Colonic mucosa (tissue), 4 donors: Measurements from ENCODE around the gene GNAS. TPM values are rescaled to one million over a fixed set of nuclear protein-coding genes. Genes with fewer than 3 reads are reported as not detected.

Experiments used
- DNase-seq: peaks from one replicate; pipeline ENCODE4 v3.0.0-alpha.2; 2020
- H3K27ac ChIP-seq: fragments of 200-600 bp; one replicate; pipeline ENCODE4 v1.8.0; 2021
- H3K27me3 ChIP-seq: fragments of 200-600 bp; one replicate; pipeline ENCODE4 v1.8.0; 2021
- H3K36me3 ChIP-seq: fragments of 200-600 bp; one replicate; pipeline ENCODE4 v1.8.0; 2021
- H3K4me1 ChIP-seq: fragments of 200-600 bp; one replicate; pipeline ENCODE4 v1.8.0; 2021; ENCODE audit warnings: mild to moderate bottlenecking
- H3K4me3 ChIP-seq: fragments of 200-600 bp; one replicate; pipeline ENCODE4 v1.8.0; 2021
- H3K9ac ChIP-seq, 2 donors: one replicate each; pipeline ENCODE4 v1.7.0; 2013; ENCODE audit warnings: control low read depth in 2 of 2, low read depth in 2 of 2, low read length in 2 of 2
- H3K9me3 ChIP-seq: fragments of 200-600 bp; one replicate; pipeline ENCODE4 v1.8.0; 2021
- CTCF ChIP-seq: fragments of 200-600 bp; IDR thresholded peaks from one replicate; pipeline ENCODE4 v1.8.0; 2022; ENCODE audit warnings: antibody characterized with exemption, mild to moderate bottlenecking
- intact Hi-C: fragments of 100-400 bp; cut with DNase I; formaldehyde crosslinking; loops from one replicate; pipeline ENCODE4 v1.14.1; 2022
- total RNA-seq, 2 donors: library from RNA; stranded (reverse); fragmentation: NEBNext Ultra II Directional in 1 of 2; extraction: Animal tissue kit (Norgen Biotek cat#: 25700) in 1 of 2; gene quantifications; one replicate each; pipeline ENCODE4 v1.2.1, GENCODE V29; 2021
- donor health status: healthy.
- donor health status: DM: no; HTN: no; CAD: no.
- donor health status: DM: no; HTN: no; CAD: no.

The GNAS gene
- total RNA-seq, 2 donors from 2014 or later = 683 to 715 TPM

GRCh38 chr20:58896820-58897219 is 44.3 kb downstream of the GNAS start:
- no peak overlapping the region for H3K27ac ChIP-seq
- H3K9me3 ChIP-seq = no peaks in the 10 kb centered on the region
- intact Hi-C loops = no loop called here
- H3K9ac ChIP-seq = no peak overlapping the region
- no peaks in the 10 kb centered on the region for H3K27me3 ChIP-seq
- TF ChIP-seq CTCF = no peak
- no peak overlapping the region for H3K4me3 ChIP-seq
- peaks cover 14% of the 10 kb centered on the region for H3K4me1 ChIP-seq
- no peaks in the 10 kb centered on the region for H3K36me3 ChIP-seq
- DNase-seq = no peak

GRCh38 chr20:58897488-58897887 is 45.0 kb downstream of the GNAS start:
- no peak overlapping the region for H3K27ac ChIP-seq
- H3K36me3 ChIP-seq = no peaks in the 10 kb centered on the region
- H3K4me1 ChIP-seq = peaks cover 14% of the 10 kb centered on the region
- no peak overlapping the region for H3K9ac ChIP-seq
- no peaks in the 10 kb centered on the region for H3K9me3 ChIP-seq
- no peak overlapping the region for H3K4me3 ChIP-seq
- intact Hi-C loops = no loop called here
- no peaks in the 10 kb centered on the region for H3K27me3 ChIP-seq
- no peak for TF ChIP-seq CTCF
- no peak for DNase-seq

- TF ChIP-seq CTCF = no peak
- Histone ChIP-seq H3K9ac (no peak overlapping the region), H3K4me1 (peaks cover 13% of the 10 kb centered on the region), H3K4me3 (no peak overlapping the region), H3K36me3 (no peaks in the 10 kb centered on the region), H3K9me3 (no peaks in the 10 kb centered on the region), H3K27ac (no peak overlapping the region), H3K27me3 (no peaks in the 10 kb centered on the region)
- intact Hi-C loops = no loop called here
- DNase-seq = no peak
Measured at GRCh38 chr20:58898629-58899408, 46.3 kb downstream of the GNAS start.

- Histone ChIP-seq H3K27ac (no peak overlapping the region), H3K36me3 (no peaks in the 10 kb centered on the region), H3K4me1 (peaks cover 7% of the 10 kb centered on the region), H3K27me3 (no peaks in the 10 kb centered on the region), H3K9me3 (no peaks in the 10 kb centered on the region), H3K4me3 (no peak overlapping the region), H3K9ac (no peak overlapping the region)
- no peak for TF ChIP-seq CTCF
- intact Hi-C loops = no loop called here
- no peak for DNase-seq
Measured at GRCh38 chr20:58899512-58899911, 47.0 kb downstream of the GNAS start.

- Histone ChIP-seq H3K9me3 (no peaks in the 10 kb centered on the region), H3K9ac (no peak overlapping the region), H3K27me3 (no peaks in the 10 kb centered on the region), H3K4me1 (no peaks in the 10 kb centered on the region), H3K27ac (no peak overlapping the region), H3K36me3 (peaks cover under 1% of the 10 kb centered on the region), H3K4me3 (no peak overlapping the region)
- TF ChIP-seq CTCF = no peak
- DNase-seq = no peak
- intact Hi-C loops = loop anchor here (5.0 kb wide), 1 partner anchor 82 kb away; the partner anchor contains the start of gene NELFCD
Measured at GRCh38 chr20:58900397-58900796, 47.9 kb downstream of the GNAS start.
